Colonic mucosa (tissue), 4 donors: Measurements from ENCODE around the gene FMO4. TPM values are rescaled to one million over a fixed set of nuclear protein-coding genes. Genes with fewer than 3 reads are reported as not detected.

Source experiments
- DNase-seq: peaks from one replicate; pipeline ENCODE4 v3.0.0-alpha.2; 2020
- H3K27ac ChIP-seq: fragments of 200-600 bp; one replicate; pipeline ENCODE4 v1.8.0; 2021
- H3K27me3 ChIP-seq: fragments of 200-600 bp; one replicate; pipeline ENCODE4 v1.8.0; 2021
- H3K36me3 ChIP-seq: fragments of 200-600 bp; one replicate; pipeline ENCODE4 v1.8.0; 2021
- H3K4me1 ChIP-seq: fragments of 200-600 bp; one replicate; pipeline ENCODE4 v1.8.0; 2021; ENCODE audit warnings: mild to moderate bottlenecking
- H3K4me3 ChIP-seq: fragments of 200-600 bp; one replicate; pipeline ENCODE4 v1.8.0; 2021
- H3K9ac ChIP-seq, 2 donors: one replicate each; pipeline ENCODE4 v1.7.0; 2013; ENCODE audit warnings: control low read depth in 2 of 2, low read depth in 2 of 2, low read length in 2 of 2
- H3K9me3 ChIP-seq: fragments of 200-600 bp; one replicate; pipeline ENCODE4 v1.8.0; 2021
- intact Hi-C: fragments of 100-400 bp; cut with DNase I; formaldehyde crosslinking; loops from one replicate; pipeline ENCODE4 v1.14.1; 2022
- total RNA-seq, 2 donors: library from RNA; stranded (reverse); fragmentation: NEBNext Ultra II Directional in 1 of 2; extraction: Animal tissue kit (Norgen Biotek cat#: 25700) in 1 of 2; gene quantifications; one replicate each; pipeline ENCODE4 v1.2.1, GENCODE V29; 2021
- TF ChIP-seq, protein P1 (sequence below): fragments of 200-600 bp; IDR thresholded peaks from one replicate; pipeline ENCODE4 v1.8.0; 2022; ENCODE audit warnings: antibody characterized with exemption, mild to moderate bottlenecking
- donor health status: healthy.
- donor health status: DM: no; HTN: no; CAD: no.
- donor health status: DM: no; HTN: no; CAD: no.

Gene FMO4
- total RNA-seq, 2 donors from 2014 or later: 2.2 to 5.7 TPM

DNA sequence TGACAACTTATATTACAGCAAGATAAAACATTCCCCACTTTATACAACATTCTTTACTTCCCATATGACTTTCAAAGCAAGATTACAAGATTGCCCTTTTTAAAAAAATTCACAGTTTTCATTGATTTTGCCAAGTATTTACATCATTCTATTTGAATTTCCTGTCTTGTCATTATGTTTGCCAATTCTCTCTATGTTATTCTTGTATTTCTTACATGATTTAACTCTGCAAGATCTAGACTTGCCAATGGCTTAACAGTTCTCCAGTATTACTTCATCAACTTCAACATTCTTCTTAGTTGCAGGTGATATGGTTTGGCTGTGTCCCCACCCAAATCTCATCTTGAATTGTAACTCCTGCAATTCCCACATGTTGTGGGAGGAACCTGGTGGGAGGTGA, 31.6 kb downstream of the FMO4 start:
- intact Hi-C loops: no loop called here
- DNase-seq: no peak
- TF ChIP-seq, protein P1, sequence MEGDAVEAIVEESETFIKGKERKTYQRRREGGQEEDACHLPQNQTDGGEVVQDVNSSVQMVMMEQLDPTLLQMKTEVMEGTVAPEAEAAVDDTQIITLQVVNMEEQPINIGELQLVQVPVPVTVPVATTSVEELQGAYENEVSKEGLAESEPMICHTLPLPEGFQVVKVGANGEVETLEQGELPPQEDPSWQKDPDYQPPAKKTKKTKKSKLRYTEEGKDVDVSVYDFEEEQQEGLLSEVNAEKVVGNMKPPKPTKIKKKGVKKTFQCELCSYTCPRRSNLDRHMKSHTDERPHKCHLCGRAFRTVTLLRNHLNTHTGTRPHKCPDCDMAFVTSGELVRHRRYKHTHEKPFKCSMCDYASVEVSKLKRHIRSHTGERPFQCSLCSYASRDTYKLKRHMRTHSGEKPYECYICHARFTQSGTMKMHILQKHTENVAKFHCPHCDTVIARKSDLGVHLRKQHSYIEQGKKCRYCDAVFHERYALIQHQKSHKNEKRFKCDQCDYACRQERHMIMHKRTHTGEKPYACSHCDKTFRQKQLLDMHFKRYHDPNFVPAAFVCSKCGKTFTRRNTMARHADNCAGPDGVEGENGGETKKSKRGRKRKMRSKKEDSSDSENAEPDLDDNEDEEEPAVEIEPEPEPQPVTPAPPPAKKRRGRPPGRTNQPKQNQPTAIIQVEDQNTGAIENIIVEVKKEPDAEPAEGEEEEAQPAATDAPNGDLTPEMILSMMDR: no peak

DNA sequence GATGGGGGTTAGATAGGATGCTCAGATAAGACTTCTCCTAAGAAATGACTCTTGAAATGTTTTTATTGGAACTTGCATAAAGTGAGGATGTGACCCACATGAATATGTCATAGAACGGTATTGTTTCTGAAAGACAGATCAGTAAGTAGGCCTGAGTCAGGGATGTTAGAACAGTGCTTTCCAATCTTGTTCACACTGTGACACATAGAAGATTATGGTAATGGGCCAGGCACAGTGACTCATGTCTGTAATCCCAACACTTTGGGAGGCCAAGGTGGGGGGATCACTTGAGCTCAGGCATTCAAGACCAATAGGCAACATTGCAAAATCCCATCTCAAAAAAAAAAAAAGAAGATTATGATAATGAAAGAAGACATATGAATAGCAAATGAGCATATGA, 32.9 kb downstream of the FMO4 start:
- TF ChIP-seq, protein P1: no peak
- Histone ChIP-seq H3K9ac (no peak overlapping the region), H3K4me1 (no peaks in the 10 kb centered on the region), H3K36me3 (no peaks in the 10 kb centered on the region), H3K27ac (no peak overlapping the region), H3K9me3 (no peaks in the 10 kb centered on the region), H3K4me3 (no peak overlapping the region), H3K27me3 (no peaks in the 10 kb centered on the region)
- DNase-seq: no peak
- intact Hi-C loops: no loop called here

More for the DNA sequence above, 31.6 kb downstream of the FMO4 start:
- Histone ChIP-seq H3K4me1 (no peaks in the 10 kb centered on the region), H3K27ac (no peak overlapping the region), H3K36me3 (no peaks in the 10 kb centered on the region), H3K9me3 (no peaks in the 10 kb centered on the region), H3K27me3 (no peaks in the 10 kb centered on the region), H3K9ac (no peak overlapping the region), H3K4me3 (no peak overlapping the region)

DNA sequence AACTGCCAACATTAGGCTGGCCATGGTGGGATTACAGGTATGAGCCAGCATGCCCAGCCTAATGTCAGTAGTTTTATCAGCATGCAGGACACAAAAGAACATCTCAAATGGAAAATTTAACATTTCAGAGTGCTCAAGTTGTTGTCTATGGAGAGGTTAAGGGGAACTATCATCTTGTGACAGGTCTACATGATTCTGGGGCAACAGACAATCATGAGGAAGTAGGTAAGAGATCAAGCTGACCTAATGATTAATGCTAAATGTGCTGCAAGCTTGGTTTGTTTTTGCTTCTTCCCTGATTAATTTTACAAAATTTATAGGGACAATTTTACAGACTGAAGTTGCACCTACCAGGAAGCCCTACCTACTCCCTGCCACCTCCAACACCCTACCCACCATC, 36.6 kb downstream of the FMO4 start:
- TF ChIP-seq, protein P1: no peak
- no peaks in the 10 kb centered on the region for H3K27me3 ChIP-seq
- no peaks in the 10 kb centered on the region for H3K36me3 ChIP-seq
- H3K4me3 ChIP-seq: no peak overlapping the region
- no peak overlapping the region for H3K27ac ChIP-seq
- H3K9me3 ChIP-seq: no peaks in the 10 kb centered on the region
- intact Hi-C loops: no loop called here
- H3K4me1 ChIP-seq: no peaks in the 10 kb centered on the region
- no peak overlapping the region for H3K9ac ChIP-seq
- no peak for DNase-seq

DNA sequence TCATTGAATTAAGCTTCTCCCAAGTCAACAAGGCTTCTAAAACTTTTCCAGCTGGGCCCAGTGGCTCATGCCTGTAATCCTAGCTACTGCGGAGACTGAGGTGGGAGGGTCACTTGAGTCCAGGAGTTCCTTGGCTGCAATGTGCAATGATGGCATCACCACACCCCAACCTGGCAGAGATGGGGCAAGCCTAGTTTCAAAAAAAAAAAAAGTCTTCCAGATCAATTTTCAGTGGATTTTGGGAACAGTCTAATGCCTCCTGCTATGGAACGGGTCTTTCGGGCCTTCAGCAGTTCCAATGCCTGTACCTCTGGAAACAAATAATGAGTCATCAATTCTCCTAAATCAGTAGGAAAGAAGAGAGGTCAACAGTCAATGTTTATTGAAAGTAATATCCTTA, 38.0 kb downstream of the FMO4 start:
- no peaks in the 10 kb centered on the region for H3K27me3 ChIP-seq
- intact Hi-C loops: no loop called here

DNA sequence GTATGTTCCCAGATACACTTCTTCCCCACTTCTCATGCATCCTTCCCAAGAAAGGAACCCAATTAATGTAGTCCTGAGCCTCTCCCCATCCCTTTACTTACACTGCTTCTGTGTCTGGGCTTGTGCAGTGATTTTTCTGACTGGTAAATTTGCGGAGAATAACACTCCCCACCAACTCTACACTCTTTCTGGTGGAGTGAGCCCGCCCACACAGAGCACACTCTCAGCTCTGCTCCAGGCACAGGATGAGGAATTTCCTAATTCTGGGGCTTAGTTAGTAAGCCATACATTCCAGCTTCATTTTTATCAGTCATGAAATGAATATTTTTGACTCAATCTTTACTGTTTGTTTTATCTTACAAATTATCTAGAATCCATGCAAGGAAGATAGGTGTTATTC, 38.6 kb downstream of the FMO4 start:
- intact Hi-C loops: no loop called here
- Histone ChIP-seq H3K27me3 (no peaks in the 10 kb centered on the region), H3K4me1 (no peaks in the 10 kb centered on the region), H3K36me3 (no peaks in the 10 kb centered on the region), H3K9me3 (no peaks in the 10 kb centered on the region), H3K27ac (no peak overlapping the region), H3K4me3 (no peak overlapping the region), H3K9ac (no peak overlapping the region)
- TF ChIP-seq, protein P1: no peak
- DNase-seq: no peak

More for the DNA sequence above, 38.0 kb downstream of the FMO4 start:
- H3K4me3 ChIP-seq: no peak overlapping the region
- H3K9me3 ChIP-seq: no peaks in the 10 kb centered on the region
- H3K27ac ChIP-seq: no peak overlapping the region
- no peaks in the 10 kb centered on the region for H3K4me1 ChIP-seq
- TF ChIP-seq, protein P1: no peak
- DNase-seq: no peak
- no peaks in the 10 kb centered on the region for H3K36me3 ChIP-seq
- no peak overlapping the region for H3K9ac ChIP-seq

DNA sequence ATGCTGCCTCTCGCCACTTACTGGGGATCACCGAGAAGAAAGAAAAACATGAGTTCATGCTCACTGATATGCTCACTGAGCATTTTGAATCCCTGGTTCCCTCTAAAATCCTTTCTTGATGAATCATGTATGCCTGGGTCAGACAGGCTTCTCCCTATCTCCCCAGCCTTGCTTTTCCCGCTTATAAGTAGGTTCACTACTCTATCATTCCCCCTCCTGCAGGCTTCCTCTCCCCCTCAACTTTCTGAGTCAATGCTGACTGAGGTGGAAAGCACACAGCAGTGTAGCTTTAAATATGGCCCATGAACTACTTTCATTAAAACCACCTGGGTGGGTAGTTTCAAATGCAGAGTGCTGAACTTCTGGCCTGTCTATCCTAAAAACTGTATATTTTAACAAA, 41.7 kb downstream of the FMO4 start:
- DNase-seq: no peak
- H3K4me1 ChIP-seq: no peaks in the 10 kb centered on the region
- no peaks in the 10 kb centered on the region for H3K36me3 ChIP-seq
- H3K4me3 ChIP-seq: no peak overlapping the region
- H3K9ac ChIP-seq: no peak overlapping the region
- H3K9me3 ChIP-seq: no peaks in the 10 kb centered on the region
- no peaks in the 10 kb centered on the region for H3K27me3 ChIP-seq
- TF ChIP-seq, protein P1: no peak
- H3K27ac ChIP-seq: no peak overlapping the region
- intact Hi-C loops: no loop called here
